ENCODE results near the gene PRDM11. TPM values are rescaled to one million over a fixed set of nuclear protein-coding genes. Genes with fewer than 3 reads are reported as not detected.

Gene PRDM11
- total and polyA plus RNA-seq, 4 donors, result 3.7 to 35.1 (median 14.1) TPM

DNA sequence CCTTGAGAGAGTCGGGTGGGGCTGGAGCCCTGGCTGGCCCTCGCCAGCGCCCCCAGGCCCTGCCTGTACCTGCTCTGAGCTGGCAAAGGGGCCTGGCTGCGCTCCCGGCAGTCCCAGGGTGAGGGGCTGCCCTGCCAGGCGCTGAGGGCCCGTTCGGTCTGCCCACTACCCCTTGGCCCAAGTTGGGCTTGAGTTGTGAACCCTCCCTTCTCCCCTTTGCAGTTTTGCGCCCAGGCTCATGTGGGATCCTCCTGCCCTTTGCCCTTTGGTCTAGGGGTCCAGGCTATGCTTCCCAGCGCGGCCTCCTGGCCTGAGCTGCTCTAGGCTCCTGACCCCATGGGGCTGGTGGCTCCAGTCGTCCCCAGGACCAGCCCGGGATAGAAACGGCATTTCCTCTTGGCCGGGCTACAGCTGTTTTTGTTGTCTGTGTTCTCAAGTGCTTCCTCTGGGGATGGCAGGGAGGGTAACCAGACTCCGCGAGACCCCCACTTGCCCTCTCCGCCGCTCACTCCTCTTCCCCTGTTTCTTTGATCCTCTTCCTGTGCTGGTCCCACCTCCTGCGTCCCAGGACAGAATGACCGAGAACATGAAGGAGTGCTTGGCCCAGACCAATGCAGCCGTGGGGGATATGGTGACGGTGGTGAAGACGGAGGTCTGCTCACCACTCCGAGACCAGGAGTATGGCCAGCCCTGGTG is 34.9 kb downstream of the PRDM11 start:
- peaks cover 0 to 38% (median 2%) of the 10 kb centered on the region in 5 donors for H3K4me1 ChIP-seq (ENCODE audit: control insufficient read depth in 5 of 5, insufficient read depth in 5 of 5, low read length in 5 of 5)
- peak overlapping the region; percentile 12 to 14 for H3K9ac ChIP-seq (ENCODE audit: insufficient read depth in 1 of 2, low read length in 2 of 2)
- 40 to 55% methylated on average over 24 to 25 of the region's 25 CpGs for WGBS, 2 donors
- H3K36me3 ChIP-seq (ENCODE audit: control insufficient read depth in 4 of 4, insufficient read depth in 4 of 4, low read length in 4 of 4), result peaks cover 2 to 27% (median 14%) of the 10 kb centered on the region in 4 donors
- no peaks in the 10 kb centered on the region for H3K27me3 ChIP-seq (ENCODE audit: control insufficient read depth in 3 of 3, insufficient read depth in 3 of 3, low read length in 2 of 3)
- H3K4me3 ChIP-seq, result peak overlapping the region; percentile 55
- H3K9me3 ChIP-seq (ENCODE audit: control insufficient read depth in 4 of 4, insufficient read depth in 3 of 4, low read length in 3 of 4), result no peaks in the 10 kb centered on the region
- peak overlapping the region; percentile 91 to 95 for H3K27ac ChIP-seq (ENCODE audit: low read depth in 1 of 2, low read length in 1 of 2)
- ATAC-seq (ENCODE audit: insufficient read depth, low FRiP score) (peak; percentile 20), DNase-seq (peak; percentile 55 to 70 (median 58))
- TF ChIP-seq CTCF (IDR thresholded peaks at IDR 0.05; ENCODE audit: control extremely low read depth, extremely low read depth), result no peak

DNA sequence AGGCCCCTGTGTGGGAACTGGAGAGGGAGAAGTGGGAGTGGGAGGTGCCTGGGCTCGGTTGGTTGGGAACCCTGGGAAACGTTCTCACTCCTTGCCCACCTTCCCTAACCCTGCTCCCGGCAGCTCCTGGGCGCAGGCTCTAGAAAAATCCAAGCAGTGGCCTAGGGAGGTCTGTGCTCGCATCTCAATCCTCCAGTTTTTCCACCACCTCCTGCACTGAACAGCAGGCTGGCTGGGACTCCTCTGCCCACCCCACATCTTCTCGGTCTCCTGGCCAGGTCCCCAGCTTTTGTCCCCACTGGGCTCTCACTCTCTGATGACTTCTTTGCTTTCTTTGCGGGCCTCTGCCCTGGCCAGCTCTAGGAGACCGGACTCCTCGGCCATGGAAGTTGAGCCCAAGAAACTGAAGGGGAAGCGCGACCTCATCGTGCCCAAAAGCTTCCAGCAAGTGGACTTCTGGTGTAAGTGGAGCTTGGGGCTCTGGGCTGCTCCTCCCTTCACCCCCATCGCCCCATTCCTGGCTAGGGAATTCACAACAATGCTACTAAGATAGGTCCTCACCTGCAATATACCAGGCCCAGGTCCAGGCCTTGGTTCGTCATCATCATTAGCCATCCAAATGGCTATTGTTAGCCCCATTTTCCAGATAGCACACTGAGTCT is 35.6 kb downstream of the PRDM11 start:
- WGBS, 2 donors, result 87 to 93% methylated on average over 14 of the region's 14 CpGs
- Histone ChIP-seq H3K36me3 (ENCODE audit: control insufficient read depth in 4 of 4, insufficient read depth in 4 of 4, low read length in 4 of 4) (peaks cover 2 to 31% (median 19%) of the 10 kb centered on the region in 4 donors), H3K4me1 (ENCODE audit: control insufficient read depth in 5 of 5, insufficient read depth in 5 of 5, low read length in 5 of 5) (peaks cover 0 to 33% (median 2%) of the 10 kb centered on the region in 5 donors), H3K9me3 (ENCODE audit: control insufficient read depth in 4 of 4, insufficient read depth in 3 of 4, low read length in 3 of 4) (no peaks in the 10 kb centered on the region), H3K27me3 (ENCODE audit: control insufficient read depth in 3 of 3, insufficient read depth in 3 of 3, low read length in 2 of 3) (no peaks in the 10 kb centered on the region), H3K27ac (ENCODE audit: low read depth in 1 of 2, low read length in 1 of 2) (peak overlapping the region; percentile 91 to 95), H3K9ac (ENCODE audit: insufficient read depth in 1 of 2, low read length in 2 of 2) (peak overlapping the region; percentile 12 to 14), H3K4me3 (no peak overlapping the region)
- no peak for ATAC-seq (ENCODE audit: insufficient read depth, low FRiP score)
- TF ChIP-seq CTCF (IDR thresholded peaks at IDR 0.05; ENCODE audit: control extremely low read depth, extremely low read depth), result no peak
- no peak for DNase-seq

- Histone ChIP-seq H3K4me3 (no peak overlapping the region), H3K36me3 (ENCODE audit: control insufficient read depth in 4 of 4, insufficient read depth in 4 of 4, low read length in 4 of 4) (peaks cover 2 to 35% (median 23%) of the 10 kb centered on the region in 4 donors), H3K9ac (ENCODE audit: insufficient read depth in 1 of 2, low read length in 2 of 2) (no peak overlapping the region), H3K9me3 (ENCODE audit: control insufficient read depth in 4 of 4, insufficient read depth in 3 of 4, low read length in 3 of 4) (no peaks in the 10 kb centered on the region), H3K27me3 (ENCODE audit: control insufficient read depth in 3 of 3, insufficient read depth in 3 of 3, low read length in 2 of 3) (no peaks in the 10 kb centered on the region), H3K27ac (ENCODE audit: low read depth in 1 of 2, low read length in 1 of 2) (no peak overlapping the region), H3K4me1 (ENCODE audit: control insufficient read depth in 5 of 5, insufficient read depth in 5 of 5, low read length in 5 of 5) (peaks cover 0 to 28% (median 2%) of the 10 kb centered on the region in 5 donors)
- DNase-seq, result no peak
- TF ChIP-seq CTCF (IDR thresholded peaks at IDR 0.05; ENCODE audit: control extremely low read depth, extremely low read depth), result no peak
- 93 to 98% methylated on average over 14 of the region's 14 CpGs for WGBS, 2 donors
- no peak for ATAC-seq (ENCODE audit: insufficient read depth, low FRiP score)
Observed at GRCh38 chr11:45182902-45183301, 36.5 kb downstream of the PRDM11 start.
